ENCODE data around the gene CD2BP2.
A peak's percentile ranks its signal among the peaks of the same experiment; 100 is the strongest.

The CD2BP2 gene

DNA sequence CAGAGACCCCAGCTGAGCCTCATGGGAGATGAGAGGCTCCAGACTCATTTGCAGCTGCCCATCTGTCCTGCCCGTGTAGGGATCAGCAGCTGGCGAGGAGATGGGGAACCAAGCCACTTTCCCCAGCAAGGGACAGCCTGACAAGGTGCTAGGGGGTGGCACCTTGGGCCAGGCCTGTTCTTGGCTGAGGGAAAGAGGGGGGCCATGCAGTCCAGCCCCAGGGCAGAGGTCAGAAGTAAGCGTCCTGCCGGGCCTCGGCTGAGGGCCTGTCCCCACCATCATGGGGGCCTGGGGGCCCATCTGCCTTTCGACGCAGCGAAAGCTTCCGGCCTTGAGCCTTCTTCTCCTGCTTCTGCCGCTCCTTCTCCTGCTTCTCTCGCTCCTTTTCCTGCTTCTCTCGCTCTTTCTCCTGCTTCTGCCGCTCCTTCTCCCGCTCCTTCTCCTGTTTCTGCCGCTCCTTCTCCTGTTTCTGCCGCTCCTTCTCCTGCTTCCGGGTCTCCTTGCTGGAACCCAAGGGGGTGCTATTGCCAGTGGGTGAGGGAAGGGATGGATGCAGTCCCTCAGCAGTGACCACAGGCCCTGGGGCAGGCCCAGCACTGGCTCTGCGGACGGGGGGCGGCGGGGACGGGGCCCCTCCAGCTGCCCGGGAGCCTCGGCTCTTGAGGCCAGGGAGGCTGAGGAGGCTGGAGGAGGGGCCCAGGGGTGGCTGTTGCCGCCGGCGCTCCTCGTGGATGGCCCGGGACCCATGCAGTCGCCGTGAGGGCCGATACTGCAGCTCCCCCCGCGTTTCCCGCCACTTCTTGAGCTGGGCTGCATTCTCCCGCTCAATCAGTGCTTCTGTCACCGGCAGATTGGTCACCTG is 2.8 kb upstream of the CD2BP2 start:
- TF ChIP-seq, protein P1, sequence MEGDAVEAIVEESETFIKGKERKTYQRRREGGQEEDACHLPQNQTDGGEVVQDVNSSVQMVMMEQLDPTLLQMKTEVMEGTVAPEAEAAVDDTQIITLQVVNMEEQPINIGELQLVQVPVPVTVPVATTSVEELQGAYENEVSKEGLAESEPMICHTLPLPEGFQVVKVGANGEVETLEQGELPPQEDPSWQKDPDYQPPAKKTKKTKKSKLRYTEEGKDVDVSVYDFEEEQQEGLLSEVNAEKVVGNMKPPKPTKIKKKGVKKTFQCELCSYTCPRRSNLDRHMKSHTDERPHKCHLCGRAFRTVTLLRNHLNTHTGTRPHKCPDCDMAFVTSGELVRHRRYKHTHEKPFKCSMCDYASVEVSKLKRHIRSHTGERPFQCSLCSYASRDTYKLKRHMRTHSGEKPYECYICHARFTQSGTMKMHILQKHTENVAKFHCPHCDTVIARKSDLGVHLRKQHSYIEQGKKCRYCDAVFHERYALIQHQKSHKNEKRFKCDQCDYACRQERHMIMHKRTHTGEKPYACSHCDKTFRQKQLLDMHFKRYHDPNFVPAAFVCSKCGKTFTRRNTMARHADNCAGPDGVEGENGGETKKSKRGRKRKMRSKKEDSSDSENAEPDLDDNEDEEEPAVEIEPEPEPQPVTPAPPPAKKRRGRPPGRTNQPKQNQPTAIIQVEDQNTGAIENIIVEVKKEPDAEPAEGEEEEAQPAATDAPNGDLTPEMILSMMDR (IDR thresholded peaks at IDR 0.05; ENCODE audit: insufficient read depth, low read length, missing control alignments), result no peak
- H3K4me3 ChIP-seq (ENCODE audit: low read depth, low read length), result no peak overlapping the region
- no peak for DNase-seq (ENCODE audit: low read depth, low spot score)
- ChIA-PET POLR2A (no interaction called here), CTCF (interaction anchor here (1.2 kb wide), 1 partner anchor 11 kb away, joined by 4 read pairs; no protein-coding TSS in a partner anchor)

DNA sequence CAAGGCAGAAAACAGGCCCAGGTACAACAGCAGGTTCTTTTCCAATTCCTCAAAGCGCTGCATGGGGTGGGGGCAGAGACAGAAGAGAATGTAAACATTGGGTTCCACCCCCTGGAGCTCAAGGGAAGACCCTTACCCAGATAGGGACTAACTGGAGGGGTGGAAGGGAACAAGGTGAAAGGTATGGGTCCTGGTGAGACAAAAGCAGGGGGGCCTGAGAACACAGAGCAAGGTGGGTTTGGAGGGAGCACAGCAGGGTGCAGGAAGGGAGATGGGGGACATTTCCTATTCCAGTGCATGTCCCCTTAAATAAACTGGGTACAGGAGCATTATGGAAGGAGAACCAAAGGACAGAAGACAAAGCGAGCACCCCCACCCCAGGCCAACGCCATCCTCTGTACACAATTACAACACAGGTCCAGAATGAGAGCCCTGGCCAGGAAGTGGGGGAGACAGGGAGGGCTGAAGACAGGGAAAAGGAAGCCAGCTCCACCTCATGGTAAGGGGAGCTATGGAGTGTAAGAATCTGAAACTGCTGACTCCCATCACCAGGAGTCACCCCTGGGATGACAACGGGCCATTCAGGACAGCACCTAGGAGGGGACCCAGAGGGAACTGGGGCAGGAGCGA is 2.1 kb upstream of the CD2BP2 start:
- ChIA-PET CTCF (interaction anchor here (1.3 kb wide), 1 partner anchor 52 kb away, joined by 6 read pairs; no protein-coding TSS in a partner anchor), POLR2A (interaction anchor here (1.1 to 2.5 kb wide), 2 partner anchors 12 to 14 kb away, joined by 5 to 12 read pairs; partner anchors contain the start of gene TBC1D10B)
- TF ChIP-seq, protein P1 (IDR thresholded peaks at IDR 0.05; ENCODE audit: insufficient read depth, low read length, missing control alignments), result no peak
- no peak for DNase-seq (ENCODE audit: low read depth, low spot score)
- no peak overlapping the region for H3K4me3 ChIP-seq (ENCODE audit: low read depth, low read length)

DNA sequence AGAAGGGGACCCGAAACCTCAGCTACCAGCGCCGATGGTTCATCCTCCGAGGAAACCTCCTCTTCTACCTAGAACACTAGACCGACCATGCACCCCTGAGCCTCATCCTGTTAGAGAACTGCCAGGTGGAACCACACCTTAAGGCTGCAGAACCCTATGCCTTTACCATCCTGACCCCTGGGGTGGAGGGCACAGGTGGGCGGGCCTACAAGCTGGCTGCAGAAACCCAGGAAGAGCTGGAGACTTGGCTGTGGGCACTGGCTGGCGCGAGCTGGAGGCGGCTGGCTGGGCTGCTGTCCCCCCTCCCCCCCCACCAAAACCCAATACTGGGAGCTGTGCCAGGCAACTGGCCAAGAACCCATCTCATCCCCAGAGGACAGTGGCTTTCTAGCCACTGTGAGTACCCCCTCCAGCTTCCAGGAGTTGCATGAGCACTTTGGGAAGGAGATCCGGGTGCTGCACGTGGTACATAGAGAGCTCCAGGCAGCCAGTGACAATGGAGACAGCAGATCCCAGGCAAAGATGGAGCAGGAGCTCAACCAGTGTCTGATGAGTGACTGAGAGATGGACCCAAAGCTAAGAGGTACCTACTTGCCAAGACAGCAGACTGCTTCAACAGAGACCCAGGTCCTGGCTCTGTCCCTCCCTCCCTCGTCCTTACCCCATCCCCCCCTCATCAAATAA is 1.4 kb upstream of the CD2BP2 start:
- H3K4me3 ChIP-seq (ENCODE audit: low read depth, low read length), result no peak overlapping the region

DNA sequence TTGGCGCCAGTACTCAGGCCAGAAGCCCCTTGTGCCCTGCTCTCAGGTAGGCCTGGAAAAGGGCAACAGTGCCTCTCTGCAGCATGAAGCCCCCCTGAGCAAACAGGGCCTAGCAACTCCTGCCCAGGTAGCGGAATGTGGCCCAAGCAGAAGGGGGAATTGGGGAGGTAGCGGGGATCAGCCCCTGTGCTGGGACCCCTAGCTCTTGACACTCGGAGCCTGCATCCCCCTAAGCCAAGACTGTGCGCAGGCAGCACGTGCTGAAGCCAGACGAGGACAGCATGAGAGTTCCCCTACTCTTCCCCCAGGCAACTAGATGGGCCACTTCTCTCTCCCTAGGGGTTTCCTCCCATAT is 823 bp upstream of the CD2BP2 start:
- H3K4me3 ChIP-seq (ENCODE audit: low read depth, low read length), result peak overlapping the region; percentile 66
- DNase-seq (ENCODE audit: low read depth, low spot score), result no peak
- ChIA-PET CTCF (interaction anchor here (1.2 to 1.3 kb wide), 2 partner anchors 13 to 39 kb away, joined by 4 read pairs; partner anchors contain the start of gene ZNF48), POLR2A (interaction anchor here (1.1 to 2.5 kb wide), 2 partner anchors 13 to 15 kb away, joined by 5 to 12 read pairs; partner anchors contain the start of gene TBC1D10B)
- TF ChIP-seq, protein P1 (IDR thresholded peaks at IDR 0.05; ENCODE audit: insufficient read depth, low read length, missing control alignments), result no peak

More for the DNA sequence above, 1.4 kb upstream of the CD2BP2 start:
- ChIA-PET POLR2A (interaction anchor here (1.1 to 2.5 kb wide), 2 partner anchors 13 to 14 kb away, joined by 5 to 12 read pairs; partner anchors contain the start of gene TBC1D10B), CTCF (interaction anchor here (1.3 kb wide), 1 partner anchor 53 kb away, joined by 6 read pairs; no protein-coding TSS in a partner anchor)
- no peak for DNase-seq (ENCODE audit: low read depth, low spot score)
- TF ChIP-seq, protein P1 (IDR thresholded peaks at IDR 0.05; ENCODE audit: insufficient read depth, low read length, missing control alignments), result no peak

DNA sequence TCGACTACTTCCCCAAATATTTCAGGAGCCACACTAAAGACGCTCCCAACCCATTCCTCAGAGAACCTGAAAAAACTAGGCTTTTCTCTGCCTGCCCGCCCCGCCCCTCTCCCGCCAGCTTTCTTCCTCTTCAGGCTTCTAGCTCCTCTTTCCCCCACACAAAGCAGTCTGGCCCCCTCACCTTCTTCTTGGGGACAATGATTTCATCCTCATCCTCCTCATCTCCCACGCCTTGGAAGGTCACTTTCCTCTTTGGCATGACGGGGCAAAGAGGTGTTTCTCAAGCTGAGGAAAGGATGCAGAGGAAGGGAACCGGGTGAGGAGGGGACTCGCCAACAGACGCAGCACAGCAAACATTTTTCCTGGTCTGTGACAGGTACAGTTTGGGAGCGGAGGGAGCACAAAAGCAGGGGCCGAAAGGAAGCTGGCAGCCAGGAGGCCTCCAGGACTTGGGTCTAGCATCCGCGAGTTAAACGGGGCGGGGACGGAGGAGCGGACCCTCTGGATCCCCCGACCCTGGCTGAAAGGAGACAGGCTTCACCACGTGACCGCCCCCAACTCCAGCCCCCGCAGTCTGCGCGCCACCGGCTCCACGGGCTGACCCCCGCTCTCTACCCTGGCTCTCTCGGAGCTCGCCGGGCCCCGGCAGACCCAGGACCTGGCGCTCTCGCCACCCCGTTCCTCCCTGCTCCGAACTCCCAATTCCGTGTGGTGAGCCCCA is 525 bp downstream of the CD2BP2 start:
- no peak for DNase-seq (ENCODE audit: low read depth, low spot score)
- H3K4me3 ChIP-seq (ENCODE audit: low read depth, low read length), result peak overlapping the region; percentile 97
- CTCF ChIA-PET, result interaction anchor here (0.9 to 2.7 kb wide), 5 partner anchors 14 to 55 kb away, joined by 3 to 14 read pairs (median 4); partner anchors contain the start of genes TBC1D10B and ZNF48
- TF ChIP-seq, protein P1 (IDR thresholded peaks at IDR 0.05; ENCODE audit: insufficient read depth, low read length, missing control alignments), result no peak
- POLR2A ChIA-PET, result interaction anchor here (0.6 to 2.5 kb wide), 5 partner anchors 11 to 204 kb away, joined by 3 to 12 read pairs (median 3); partner anchors contain the start of gene TBC1D10B

All from AG04449 (cell line).